Measurements from ENCODE around the gene VDAC1.
A peak's percentile ranks its signal among the peaks of the same experiment; 100 is the strongest.
"Not testable (repeated sequence)": the region's sequence is repeated elsewhere in the genome, so short reads cannot be mapped to it uniquely, and the experiment has no call there.

The VDAC1 gene

DNA sequence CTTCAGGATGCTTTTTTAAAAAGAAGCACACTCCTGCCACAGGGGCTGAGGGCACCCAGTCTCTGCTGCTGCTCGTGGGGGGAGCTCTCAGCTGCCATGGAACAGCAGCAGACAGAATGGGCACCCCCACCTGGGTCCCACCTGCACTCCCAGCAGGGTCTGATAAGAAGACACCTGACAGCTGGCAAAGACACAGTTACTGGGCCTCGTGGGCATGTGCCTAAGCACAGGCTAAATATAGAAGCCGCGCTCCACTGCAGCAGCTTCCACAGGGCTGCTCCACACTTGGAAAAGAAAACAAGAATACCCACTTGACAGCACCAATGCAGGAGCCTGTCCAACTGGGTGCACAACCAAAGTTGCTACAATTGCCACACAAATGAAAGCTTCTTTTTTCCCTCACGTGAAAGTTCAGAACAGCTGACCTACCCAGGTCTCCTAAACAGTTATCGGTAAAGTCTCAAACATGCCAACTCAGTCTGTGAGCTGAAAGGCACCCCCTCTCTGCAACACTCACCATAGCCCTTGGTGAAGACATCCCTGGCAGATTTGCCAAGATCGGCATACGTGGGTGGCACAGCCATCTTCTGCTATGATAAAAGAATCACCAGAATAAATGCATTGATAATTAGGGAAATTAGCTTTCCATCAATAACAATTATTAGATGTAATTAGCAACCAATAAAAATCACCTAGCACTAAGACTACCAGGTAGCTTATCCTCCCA is 12.2 kb downstream of the VDAC1 start:
- no peak overlapping the region for H3K27ac Mint-ChIP-seq

GRCh38 chr5:133991171-133991910 is 13.4 kb downstream of the VDAC1 start:
- H3K9me3 Mint-ChIP-seq: no peaks in the 10 kb centered on the region
- H3K4me1 Mint-ChIP-seq: peaks cover 34% of the 10 kb centered on the region
- H3K27ac Mint-ChIP-seq: no peak overlapping the region
- peaks cover 18% of the 10 kb centered on the region for H3K36me3 Mint-ChIP-seq
- no peaks in the 10 kb centered on the region for H3K27me3 Mint-ChIP-seq
- no peak overlapping the region for H3K4me3 Mint-ChIP-seq

More for the DNA sequence above, 12.2 kb downstream of the VDAC1 start:
- Mint-ChIP-seq H3K4me1 (peaks cover 43% of the 10 kb centered on the region), H3K4me3 (no peak overlapping the region), H3K9me3 (no peaks in the 10 kb centered on the region), H3K27me3 (no peaks in the 10 kb centered on the region), H3K36me3 (peaks cover 18% of the 10 kb centered on the region)

GRCh38 chr5:133990396-133990795 is 14.4 kb downstream of the VDAC1 start:
- H3K4me3 Mint-ChIP-seq: no peak overlapping the region

DNA sequence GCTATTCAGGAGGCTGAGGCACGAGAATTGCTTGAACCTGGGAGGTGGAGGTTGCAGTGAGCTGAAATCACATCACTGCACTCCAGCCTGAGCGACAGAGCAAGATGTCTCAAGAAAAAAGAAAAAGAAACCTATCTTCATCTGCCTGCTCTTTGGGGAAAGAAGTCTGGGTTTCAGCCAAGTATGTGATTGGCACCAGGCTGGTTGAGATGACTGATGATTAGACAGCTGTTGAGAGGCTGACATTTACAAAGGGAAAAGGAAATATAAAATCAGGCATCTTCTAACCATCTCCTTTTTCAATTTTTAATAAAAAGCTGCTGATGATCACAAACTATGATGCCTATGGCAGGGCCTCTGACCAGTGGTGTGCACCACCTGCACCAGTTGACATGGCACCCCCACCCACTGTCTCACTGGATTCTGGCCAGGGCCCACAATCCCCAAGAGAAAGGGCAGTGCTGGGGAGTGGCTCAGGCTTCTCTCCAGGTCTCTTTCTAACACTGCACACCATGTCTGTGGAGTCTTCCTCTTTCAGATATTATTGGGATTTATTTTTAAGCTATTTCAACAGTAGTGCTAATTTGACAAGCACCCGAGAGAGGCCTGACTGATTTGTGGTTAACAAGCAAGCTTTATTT is 19.1 kb downstream of the VDAC1 start:
- H3K27me3 Mint-ChIP-seq: no peaks in the 10 kb centered on the region
- H3K4me1 Mint-ChIP-seq: no peaks in the 10 kb centered on the region
- H3K27ac Mint-ChIP-seq: no peak overlapping the region
- H3K4me3 Mint-ChIP-seq: no peak overlapping the region
- peaks cover 17% of the 10 kb centered on the region for H3K36me3 Mint-ChIP-seq
- H3K9me3 Mint-ChIP-seq: no peaks in the 10 kb centered on the region

More at GRCh38 chr5:133990396-133990795, 14.4 kb downstream of the VDAC1 start:
- H3K27ac Mint-ChIP-seq: no peak overlapping the region
- H3K9me3 Mint-ChIP-seq: no peaks in the 10 kb centered on the region
- no peaks in the 10 kb centered on the region for H3K27me3 Mint-ChIP-seq
- H3K36me3 Mint-ChIP-seq: peaks cover 20% of the 10 kb centered on the region
- H3K4me1 Mint-ChIP-seq: peaks cover 29% of the 10 kb centered on the region

- peaks cover 5% of the 10 kb centered on the region for H3K4me1 Mint-ChIP-seq
- H3K36me3 Mint-ChIP-seq: peaks cover 12% of the 10 kb centered on the region
- H3K27me3 Mint-ChIP-seq: no peaks in the 10 kb centered on the region
- no peaks in the 10 kb centered on the region for H3K9me3 Mint-ChIP-seq
- H3K4me3 Mint-ChIP-seq: no peak overlapping the region
- no peak overlapping the region for H3K27ac Mint-ChIP-seq
These were observed 21.1 kb downstream of the VDAC1 start for GRCh38 chr5:133983674-133984073.

- Mint-ChIP-seq H3K4me3 (no peak overlapping the region), H3K36me3 (peaks cover 8% of the 10 kb centered on the region), H3K27me3 (no peaks in the 10 kb centered on the region), H3K9me3 (no peaks in the 10 kb centered on the region), H3K4me1 (peaks cover 11% of the 10 kb centered on the region), H3K27ac (no peak overlapping the region)
These were observed 23.1 kb downstream of the VDAC1 start for GRCh38 chr5:133981714-133982113.

DNA sequence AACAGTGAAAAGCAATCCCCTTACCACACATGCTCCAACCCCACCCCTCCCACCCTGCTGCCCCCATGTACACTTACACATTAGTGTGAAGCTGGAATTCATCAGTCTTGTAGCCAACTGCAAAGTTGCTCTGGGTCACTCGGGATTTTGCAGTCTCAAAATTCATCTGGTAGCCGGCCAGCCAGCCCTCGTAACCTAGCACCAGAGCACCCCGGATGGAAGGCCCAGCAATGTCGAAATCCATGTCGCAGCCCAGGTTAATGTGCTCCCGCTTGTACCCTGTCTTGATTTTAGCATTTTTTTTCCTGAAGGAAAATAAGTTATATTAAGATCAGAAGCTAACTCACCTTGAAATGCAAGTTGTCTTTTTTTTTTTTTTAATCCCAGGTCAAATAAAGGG is 24.1 kb downstream of the VDAC1 start:
- H3K36me3 Mint-ChIP-seq: peaks cover 7% of the 10 kb centered on the region
- no peaks in the 10 kb centered on the region for H3K27me3 Mint-ChIP-seq
- H3K27ac Mint-ChIP-seq: no peak overlapping the region

DNA sequence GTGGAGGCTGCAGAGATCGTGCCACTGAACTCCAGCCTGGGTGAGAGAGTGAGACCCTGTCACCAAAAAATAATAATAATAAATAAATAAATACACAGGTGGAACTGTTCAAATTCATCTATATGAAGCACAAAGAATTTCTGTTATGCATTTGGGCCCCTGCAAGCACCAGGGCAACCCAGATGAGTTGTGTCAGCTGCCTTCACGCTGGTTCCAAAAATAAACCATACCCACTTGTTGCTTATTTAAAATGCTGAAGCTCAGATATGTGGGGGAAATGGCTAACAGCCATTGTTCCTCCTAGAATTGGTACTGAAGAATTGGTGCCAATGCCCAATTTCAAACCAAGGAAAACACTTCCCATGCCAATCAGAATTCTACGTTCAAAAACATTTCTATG is 25.8 kb downstream of the VDAC1 start:
- no peaks in the 10 kb centered on the region for H3K27me3 Mint-ChIP-seq
- H3K27ac Mint-ChIP-seq: no peak overlapping the region
- H3K4me1 Mint-ChIP-seq: peaks cover 11% of the 10 kb centered on the region
- H3K4me3 Mint-ChIP-seq: no peak overlapping the region
- H3K36me3 Mint-ChIP-seq: peaks cover 5% of the 10 kb centered on the region
- H3K9me3 Mint-ChIP-seq: no peaks in the 10 kb centered on the region

More for the DNA sequence above, 24.1 kb downstream of the VDAC1 start:
- H3K4me1 Mint-ChIP-seq: peaks cover 11% of the 10 kb centered on the region
- H3K4me3 Mint-ChIP-seq: no peak overlapping the region
- no peaks in the 10 kb centered on the region for H3K9me3 Mint-ChIP-seq

DNA sequence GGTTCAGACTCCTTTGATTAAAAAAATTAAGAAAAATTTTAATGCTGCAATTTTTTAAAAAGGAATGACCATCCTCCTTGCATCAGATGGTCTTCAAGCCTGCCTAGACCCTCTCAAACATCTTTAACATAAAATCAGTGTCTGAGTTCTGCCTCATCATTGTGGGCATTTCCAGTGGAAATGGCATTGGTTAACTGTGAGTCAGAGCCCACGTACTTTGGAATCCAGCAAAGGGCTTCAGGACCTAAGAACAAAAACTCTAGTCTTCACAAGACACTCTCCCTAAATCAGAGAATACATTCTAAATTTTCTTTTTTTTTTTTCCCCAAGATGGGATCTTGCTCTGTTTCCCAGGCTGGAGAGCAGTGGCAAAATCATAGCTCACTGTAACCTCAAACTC is 26.9 kb downstream of the VDAC1 start:
- Mint-ChIP-seq H3K4me3 (no peak overlapping the region), H3K27me3 (no peaks in the 10 kb centered on the region), H3K36me3 (peaks cover 3% of the 10 kb centered on the region), H3K27ac (peak overlapping the region; percentile 46), H3K4me1 (peaks cover 11% of the 10 kb centered on the region), H3K9me3 (no peaks in the 10 kb centered on the region)

GRCh38 chr5:133977161-133977787 is 27.5 kb downstream of the VDAC1 start:
- peaks cover 3% of the 10 kb centered on the region for H3K36me3 Mint-ChIP-seq

GRCh38 chr5:133975546-133975945 is 29.2 kb downstream of the VDAC1 start:
- H3K9me3 Mint-ChIP-seq, H3K27me3 Mint-ChIP-seq, H3K36me3 Mint-ChIP-seq, H3K4me3 Mint-ChIP-seq: not testable (repeated sequence)
- Mint-ChIP-seq H3K4me1 (peaks cover 11% of the 10 kb centered on the region), H3K27ac (peak overlapping the region; percentile 66)

More at GRCh38 chr5:133977161-133977787, 27.5 kb downstream of the VDAC1 start:
- H3K27ac Mint-ChIP-seq: no peak overlapping the region
- no peaks in the 10 kb centered on the region for H3K27me3 Mint-ChIP-seq
- no peaks in the 10 kb centered on the region for H3K9me3 Mint-ChIP-seq
- H3K4me1 Mint-ChIP-seq: peaks cover 11% of the 10 kb centered on the region
- H3K4me3 Mint-ChIP-seq: no peak overlapping the region

- Mint-ChIP-seq H3K36me3 (peaks cover 2% of the 10 kb centered on the region), H3K4me1 (peaks cover 15% of the 10 kb centered on the region), H3K27ac (peak overlapping the region; percentile 41), H3K27me3 (no peaks in the 10 kb centered on the region), H3K9me3 (no peaks in the 10 kb centered on the region), H3K4me3 (no peak overlapping the region)
These were observed 30.6 kb downstream of the VDAC1 start for GRCh38 chr5:133974142-133974541.

DNA sequence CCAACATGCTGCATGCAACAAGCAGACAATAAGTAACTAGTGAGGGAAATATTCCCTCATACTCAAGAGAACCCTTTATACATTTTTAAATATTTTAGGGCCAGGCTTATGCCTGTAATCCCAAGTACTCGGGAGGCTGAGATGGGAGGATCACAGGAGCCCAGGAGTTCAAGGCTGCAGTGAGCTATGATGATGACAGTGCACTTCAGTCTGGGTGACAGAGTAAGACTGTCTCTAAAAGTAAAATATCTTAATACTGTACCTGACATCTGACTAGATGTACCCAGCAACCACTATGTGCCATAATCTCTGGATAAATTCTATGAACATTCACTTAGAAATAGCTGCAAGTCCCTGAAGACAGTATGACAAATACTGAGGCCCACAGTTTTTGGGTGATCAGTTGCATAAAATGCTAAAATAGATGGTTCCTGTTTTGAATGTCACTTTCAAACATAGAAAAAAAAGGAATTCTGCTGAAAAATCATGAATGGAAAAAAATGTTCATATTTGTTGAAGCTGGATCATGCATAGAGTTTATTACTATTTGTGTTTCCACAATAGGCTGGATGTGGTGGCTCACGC is 34.4 kb downstream of the VDAC1 start:
- H3K27ac Mint-ChIP-seq: peak overlapping the region; percentile 83
- H3K4me3 Mint-ChIP-seq: peak overlapping the region; percentile 82
- H3K4me1 Mint-ChIP-seq: peaks cover 38% of the 10 kb centered on the region
- H3K27me3 Mint-ChIP-seq: no peaks in the 10 kb centered on the region
- H3K36me3 Mint-ChIP-seq: peaks cover 4% of the 10 kb centered on the region
- H3K9me3 Mint-ChIP-seq: no peaks in the 10 kb centered on the region

DNA sequence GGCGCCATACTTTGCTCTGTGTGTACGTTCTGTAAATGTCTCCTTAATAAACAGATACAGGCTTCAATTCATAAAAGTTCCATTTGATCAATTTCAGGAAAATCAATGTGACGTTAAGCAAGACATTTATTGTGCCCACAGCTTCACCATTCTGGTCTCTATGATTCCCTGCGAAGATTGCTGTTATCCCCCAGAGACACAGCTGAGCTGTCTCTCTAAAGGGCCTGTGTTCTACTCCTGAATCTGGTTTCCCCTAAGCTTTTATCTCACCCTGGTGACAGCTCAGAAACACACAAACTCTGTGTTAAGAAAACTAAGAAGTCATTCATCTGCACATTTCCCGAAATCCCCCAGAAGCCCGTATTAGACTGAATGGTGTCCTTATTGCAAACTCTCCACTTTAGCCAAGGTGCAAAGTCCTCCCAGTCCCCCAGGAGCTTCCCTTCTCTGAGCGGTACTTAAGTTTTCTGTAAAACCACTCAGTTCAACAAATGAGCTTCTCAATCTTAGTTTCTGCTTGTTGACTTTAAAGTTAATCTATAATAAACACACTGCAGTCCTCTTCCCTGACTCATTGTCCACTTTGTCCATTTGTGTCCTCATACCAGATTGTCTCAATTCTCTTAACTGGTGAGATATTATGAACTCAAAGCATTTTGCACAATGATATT is 35.0 kb downstream of the VDAC1 start:
- Mint-ChIP-seq H3K4me1 (peaks cover 43% of the 10 kb centered on the region), H3K9me3 (no peaks in the 10 kb centered on the region), H3K27ac (peak overlapping the region; percentile 83), H3K36me3 (peaks cover 4% of the 10 kb centered on the region), H3K4me3 (peak overlapping the region; percentile 82), H3K27me3 (no peaks in the 10 kb centered on the region)
